Mesenchymal stem cell (in vitro differentiated cells and primary cell): ENCODE results near the gene SMARCC1.

Experiments used
- DNase-seq: peaks from one replicate; pipeline ENCODE4 v3.0.0-alpha.2; 2013
- H2AFZ ChIP-seq: one replicate; pipeline ENCODE4 v1.6.1; 2013; ENCODE audit warnings: low read depth, mild to moderate bottlenecking, control low read depth, inconsistent platforms, low read length, moderate library complexity
- H2AK5ac ChIP-seq: 2 replicates; pipeline ENCODE4 v1.6.1; 2013; ENCODE audit warnings: low read length, moderate library complexity, mild to moderate bottlenecking, inconsistent platforms; ENCODE audit not compliant: severe bottlenecking
- H2BK120ac ChIP-seq: one replicate; pipeline ENCODE4 v1.6.1; 2013; ENCODE audit warnings: low read depth, mild to moderate bottlenecking, inconsistent platforms, low read length, moderate library complexity
- H2BK12ac ChIP-seq, 2 experiments: one replicate each; pipeline ENCODE4 v1.6.1; 2013; ENCODE audit warnings: inconsistent platforms in 2 of 2, low read length in 2 of 2, mild to moderate bottlenecking in 2 of 2, moderate library complexity in 2 of 2, control low read depth in 1 of 2
- H2BK15ac ChIP-seq: one replicate; pipeline ENCODE4 v1.6.1; 2013; ENCODE audit warnings: mild to moderate bottlenecking, low read depth, inconsistent platforms; ENCODE audit not compliant: poor library complexity, severe bottlenecking
- H2BK5ac ChIP-seq: 2 replicates; pipeline ENCODE4 v1.6.1; 2013; ENCODE audit warnings: low read depth, mild to moderate bottlenecking, low read length, control low read depth, inconsistent platforms; ENCODE audit not compliant: poor library complexity, severe bottlenecking
- H3K14ac ChIP-seq, 2 experiments: one replicate each; pipeline ENCODE4 v1.6.1; 2013; ENCODE audit warnings: inconsistent platforms in 2 of 2, low read length in 2 of 2, control low read depth in 1 of 2, mild to moderate bottlenecking in 1 of 2, moderate library complexity in 1 of 2
- H3K18ac ChIP-seq, 2 experiments: one replicate each; pipeline ENCODE4 v1.6.1; 2013; ENCODE audit warnings: inconsistent platforms in 2 of 2, low read length in 2 of 2, control low read depth in 1 of 2, low read depth in 1 of 2, mild to moderate bottlenecking in 1 of 2
- H3K23ac ChIP-seq, 2 experiments: one replicate each; pipeline ENCODE4 v1.6.1; 2013; ENCODE audit warnings: inconsistent platforms in 2 of 2, low read length in 2 of 2, mild to moderate bottlenecking in 2 of 2, moderate library complexity in 2 of 2, control low read depth in 1 of 2
- H3K27ac ChIP-seq: 2 replicates; pipeline ENCODE4 v1.5.1; 2013; ENCODE audit warnings: mild to moderate bottlenecking, moderate library complexity, low read length, control low read depth, inconsistent platforms; ENCODE audit not compliant: poor library complexity, severe bottlenecking
- H3K27me3 ChIP-seq, 2 experiments: 2 replicates each; pipeline versions ENCODE4 v1.6.1 to v1.7.0; 2013; ENCODE audit warnings: low read length in 2 of 2, mild to moderate bottlenecking in 2 of 2, moderate library complexity in 2 of 2, control low read depth in 1 of 2, inconsistent platforms in 1 of 2; ENCODE audit not compliant: control insufficient read depth in 1 of 2, insufficient read depth in 1 of 2
- H3K36me3 ChIP-seq, 2 experiments: 2 replicates each; pipeline versions ENCODE4 v1.6.1 to v1.7.0; 2013; ENCODE audit warnings: low read length in 2 of 2, control low read depth in 1 of 2, inconsistent platforms in 1 of 2, low read depth in 1 of 2, mild to moderate bottlenecking in 1 of 2; ENCODE audit not compliant: insufficient read depth in 2 of 2, control insufficient read depth in 1 of 2
- H3K4ac ChIP-seq, 2 experiments: one replicate each; pipeline ENCODE4 v1.6.1; 2013; ENCODE audit warnings: inconsistent platforms in 2 of 2, low read length in 2 of 2, mild to moderate bottlenecking in 2 of 2, moderate library complexity in 2 of 2, control low read depth in 1 of 2, low read depth in 1 of 2
- H3K4me1 ChIP-seq: 2 replicates; pipeline ENCODE4 v1.6.1; 2013; ENCODE audit warnings: low read depth, low read length, control low read depth; ENCODE audit not compliant: control insufficient read depth, insufficient read depth
- H3K4me2 ChIP-seq: 2 replicates; pipeline ENCODE4 v1.6.1; 2013; ENCODE audit warnings: low read length, mild to moderate bottlenecking, inconsistent platforms; ENCODE audit not compliant: poor library complexity, severe bottlenecking
- H3K4me3 ChIP-seq, 2 experiments: 2 replicates each; pipeline versions ENCODE4 v1.5.1 to v1.7.0; 2013; ENCODE audit warnings: low read length in 2 of 2, mild to moderate bottlenecking in 2 of 2, control low read depth in 1 of 2, low read depth in 1 of 2; ENCODE audit not compliant: insufficient read depth in 1 of 2
- H3K79me1 ChIP-seq: replicated peaks from 2 replicates; pipeline ENCODE4 v1.6.1; 2013; ENCODE audit warnings: mild to moderate bottlenecking, control low read depth, low read length, inconsistent platforms; ENCODE audit not compliant: poor library complexity, severe bottlenecking
- H3K9ac ChIP-seq: 2 replicates; pipeline ENCODE4 v1.7.0; 2013; ENCODE audit warnings: mild to moderate bottlenecking, low read length, moderate library complexity
- H3K9me3 ChIP-seq: 2 replicates; pipeline ENCODE4 v1.7.0; 2013; ENCODE audit warnings: mild to moderate bottlenecking, low read length; ENCODE audit not compliant: control insufficient read depth
- H4K8ac ChIP-seq: one replicate; pipeline ENCODE4 v1.6.1; 2013; ENCODE audit warnings: inconsistent platforms, mild to moderate bottlenecking, low read length, moderate library complexity
- H4K91ac ChIP-seq: one replicate; pipeline ENCODE4 v1.6.1; 2013; ENCODE audit warnings: mild to moderate bottlenecking, low read length, inconsistent platforms
- WGBS: methylation state at CpG from one replicate; pipeline ENCODE4 v1.1.7; 2013; ENCODE audit warnings: mixed read lengths; 5-methylcytosine and 5-hydroxymethylcytosine counted together

The SMARCC1 gene

DNA sequence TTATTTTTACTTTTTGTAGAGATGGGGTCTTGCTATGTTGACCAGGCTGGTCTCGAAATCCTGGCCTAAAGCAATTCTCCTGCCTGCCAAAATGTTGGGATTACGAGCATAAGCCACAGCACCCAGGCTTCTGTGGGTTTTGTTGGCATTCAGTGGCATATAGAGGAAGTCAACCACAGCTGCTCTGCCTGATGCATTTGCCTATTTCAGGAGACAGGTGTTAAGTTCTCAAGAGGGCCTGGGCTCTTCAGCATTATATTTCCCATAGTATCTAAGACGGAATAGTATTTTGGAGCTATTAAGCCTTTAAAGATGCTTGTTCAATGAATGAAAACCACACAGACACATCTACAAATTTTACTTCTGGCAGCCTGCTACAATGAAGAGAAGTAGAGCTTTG lies 129.6 kb downstream of the SMARCC1 start:
- no peak overlapping the region for H3K18ac ChIP-seq
- no peak overlapping the region for H4K91ac ChIP-seq
- 97% methylated on average over 2 of the region's 3 CpGs for WGBS
- H3K4me3 ChIP-seq = no peak overlapping the region
- peaks cover 1% of the 10 kb centered on the region for H3K4me1 ChIP-seq
- H2AFZ ChIP-seq = no peak overlapping the region
- no peak for DNase-seq
- no peak overlapping the region for H2AK5ac ChIP-seq
- H3K14ac ChIP-seq = no peak overlapping the region
- no peak overlapping the region for H2BK120ac ChIP-seq
- no peak overlapping the region for H2BK12ac ChIP-seq
- no peak overlapping the region for H3K4me2 ChIP-seq
- no peak overlapping the region for H3K23ac ChIP-seq
- H3K4ac ChIP-seq = no peak overlapping the region
- no peak overlapping the region for H2BK5ac ChIP-seq
- no peak overlapping the region for H2BK15ac ChIP-seq
- no peak overlapping the region for H3K9ac ChIP-seq
- peaks cover 23% of the 10 kb centered on the region for H3K79me1 ChIP-seq
- H4K8ac ChIP-seq = no peak overlapping the region
- H3K27ac ChIP-seq = no peak overlapping the region
- H3K36me3 ChIP-seq = peaks cover 10 to 28% of the 10 kb centered on the region in 2 experiments
- no peaks in the 10 kb centered on the region for H3K9me3 ChIP-seq
- H3K27me3 ChIP-seq = no peaks in the 10 kb centered on the region

DNA sequence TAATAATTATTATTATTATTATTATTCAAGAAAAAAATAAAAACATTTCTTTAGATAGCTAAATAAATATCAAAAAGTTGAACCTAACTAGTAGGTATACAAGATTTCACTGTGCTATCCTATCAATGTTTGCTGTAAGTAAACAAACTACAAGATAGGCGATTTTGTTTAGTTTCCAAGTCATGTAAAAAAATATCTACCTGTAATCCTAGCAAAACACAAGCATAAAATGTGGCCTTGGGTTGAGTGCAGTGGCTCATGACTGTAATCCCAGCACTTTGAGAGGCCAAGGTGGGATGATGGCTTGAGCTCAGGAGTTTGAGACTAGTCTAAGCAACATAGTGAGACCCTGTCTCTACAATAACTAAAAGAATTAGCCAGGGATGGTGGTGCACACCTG lies 131.4 kb downstream of the SMARCC1 start:
- Histone ChIP-seq H3K23ac (no peak overlapping the region), H3K36me3 (peaks cover 8 to 16% of the 10 kb centered on the region in 2 experiments), H3K18ac (no peak overlapping the region), H3K9ac (no peak overlapping the region), H2AFZ (no peak overlapping the region), H4K91ac (no peak overlapping the region), H3K4me2 (no peak overlapping the region), H3K14ac (no peak overlapping the region), H3K4me1 (peaks cover 1% of the 10 kb centered on the region), H2AK5ac (no peak overlapping the region), H3K9me3 (no peaks in the 10 kb centered on the region), H3K27me3 (no peaks in the 10 kb centered on the region), H3K27ac (no peak overlapping the region), H2BK15ac (no peak overlapping the region), H2BK5ac (no peak overlapping the region), H2BK120ac (no peak overlapping the region), H2BK12ac (no peak overlapping the region), H3K79me1 (peaks cover 18% of the 10 kb centered on the region), H4K8ac (no peak overlapping the region), H3K4ac (no peak overlapping the region), H3K4me3 (no peak overlapping the region)
- no peak for DNase-seq
- WGBS = no CpG with 5 or more reads among the region's 1 CpG

DNA sequence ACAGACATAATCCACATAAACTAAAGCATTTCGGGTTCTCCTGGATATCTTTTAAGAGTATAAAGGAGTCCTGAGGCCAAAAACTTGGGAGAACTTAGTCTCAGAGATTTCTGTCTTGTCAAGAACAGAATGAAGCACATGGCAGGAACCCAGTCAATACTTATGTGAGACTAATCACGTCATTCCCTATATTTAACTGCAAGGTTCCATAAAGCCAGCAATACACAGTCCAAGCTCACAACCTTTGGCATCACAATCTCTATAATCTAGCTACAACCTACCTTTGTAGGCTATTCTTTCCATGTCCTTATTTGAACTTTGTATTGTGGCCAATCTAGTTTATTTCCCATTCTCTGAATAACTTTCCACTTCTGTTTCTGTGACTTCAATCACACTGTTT lies 134.1 kb downstream of the SMARCC1 start:
- no peak overlapping the region for H2AK5ac ChIP-seq
- no peak overlapping the region for H2AFZ ChIP-seq
- H3K9ac ChIP-seq = no peak overlapping the region
- H3K4me1 ChIP-seq = peaks cover 1% of the 10 kb centered on the region
- peaks cover 26% of the 10 kb centered on the region for H3K79me1 ChIP-seq
- H3K18ac ChIP-seq = no peak overlapping the region
- H4K8ac ChIP-seq = no peak overlapping the region
- no peak overlapping the region for H3K14ac ChIP-seq
- no peak overlapping the region for H4K91ac ChIP-seq
- no peaks in the 10 kb centered on the region for H3K27me3 ChIP-seq
- no peak overlapping the region for H3K4me2 ChIP-seq
- no peak overlapping the region for H3K4me3 ChIP-seq
- no peak overlapping the region for H2BK5ac ChIP-seq
- WGBS = 100% methylated on average over 2 of the region's 2 CpGs
- H2BK15ac ChIP-seq = no peak overlapping the region
- H3K9me3 ChIP-seq = no peaks in the 10 kb centered on the region
- H2BK12ac ChIP-seq = no peak overlapping the region
- H3K4ac ChIP-seq = no peak overlapping the region
- H3K36me3 ChIP-seq = peaks cover 10 to 18% of the 10 kb centered on the region in 2 experiments
- no peak overlapping the region for H2BK120ac ChIP-seq
- no peak for DNase-seq
- no peak overlapping the region for H3K23ac ChIP-seq
- no peak overlapping the region for H3K27ac ChIP-seq

DNA sequence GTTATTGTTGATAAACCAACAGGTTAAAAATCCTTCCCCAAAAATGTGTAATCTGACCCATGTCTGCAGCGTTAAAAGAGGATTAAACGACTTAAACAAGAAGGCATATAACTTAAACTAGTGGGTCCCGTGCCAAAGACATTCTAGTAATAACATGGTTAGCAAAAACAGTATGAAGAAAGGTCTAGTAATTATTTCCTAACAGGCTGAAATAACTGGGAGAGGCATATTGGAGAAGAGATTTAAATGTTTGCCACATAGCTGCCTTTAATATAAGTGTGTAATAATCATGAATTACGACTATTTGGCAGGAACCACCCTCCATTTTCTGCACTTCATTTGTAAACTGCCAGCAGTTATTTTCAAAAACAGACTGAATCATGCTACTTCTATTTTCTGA lies 135.3 kb downstream of the SMARCC1 start:
- H3K36me3 ChIP-seq = peaks cover 17 to 29% of the 10 kb centered on the region in 2 experiments
- no peaks in the 10 kb centered on the region for H3K9me3 ChIP-seq
- no peak overlapping the region for H3K9ac ChIP-seq
- no peak overlapping the region for H4K91ac ChIP-seq
- peaks cover 31% of the 10 kb centered on the region for H3K79me1 ChIP-seq
- H2AFZ ChIP-seq = no peak overlapping the region
- no peak overlapping the region for H3K4ac ChIP-seq
- no peak overlapping the region for H3K18ac ChIP-seq
- no peak overlapping the region for H2BK120ac ChIP-seq
- WGBS = 99% methylated on average over 4 of the region's 4 CpGs
- H3K4me1 ChIP-seq = peaks cover 1% of the 10 kb centered on the region
- H3K27ac ChIP-seq = no peak overlapping the region
- no peak overlapping the region for H3K23ac ChIP-seq
- no peak overlapping the region for H2BK15ac ChIP-seq
- H3K14ac ChIP-seq = no peak overlapping the region
- no peak for DNase-seq
- no peak overlapping the region for H3K4me2 ChIP-seq
- H2BK5ac ChIP-seq = no peak overlapping the region
- no peak overlapping the region for H3K4me3 ChIP-seq
- H3K27me3 ChIP-seq = no peaks in the 10 kb centered on the region
- H2AK5ac ChIP-seq = no peak overlapping the region
- H4K8ac ChIP-seq = no peak overlapping the region
- H2BK12ac ChIP-seq = no peak overlapping the region
